HepG2 (cell line): ENCODE data around the gene ARHGEF39.

ENCODE experiments used
- EP300 ChIP-seq, 3 experiments: sonication (generic) in 1 of 3; formaldehyde crosslinking in 1 of 3; IDR thresholded peaks; 2 replicates each; pipeline versions ENCODE4 v1.5.1 to v1.6.1; 2011 to 2020; ENCODE audit warnings: low read depth in 2 of 3, low read length in 2 of 3, borderline replicate concordance in 1 of 3, improper control_type of control experiment in 1 of 3, mild to moderate bottlenecking in 1 of 3, missing genetic modification reagents in 1 of 3, moderate library complexity in 1 of 3
- JUN ChIP-seq: sonication (generic); formaldehyde crosslinking; IDR thresholded peaks from 2 replicates; pipeline ENCODE4 v1.4.0; 2020; ENCODE audit warnings: mild to moderate bottlenecking, missing genetic modification reagents
- ZNF549 ChIP-seq: sonication (generic); formaldehyde crosslinking; IDR thresholded peaks from 2 replicates; pipeline ENCODE4 v1.5.0; 2020; ENCODE audit warnings: missing genetic modification reagents
- TF ChIP-seq, protein P1 (sequence below): sonication (generic); formaldehyde crosslinking; IDR thresholded peaks from 2 replicates; pipeline ENCODE4 v1.4.0; 2020; ENCODE audit warnings: missing genetic modification reagents

DNA sequence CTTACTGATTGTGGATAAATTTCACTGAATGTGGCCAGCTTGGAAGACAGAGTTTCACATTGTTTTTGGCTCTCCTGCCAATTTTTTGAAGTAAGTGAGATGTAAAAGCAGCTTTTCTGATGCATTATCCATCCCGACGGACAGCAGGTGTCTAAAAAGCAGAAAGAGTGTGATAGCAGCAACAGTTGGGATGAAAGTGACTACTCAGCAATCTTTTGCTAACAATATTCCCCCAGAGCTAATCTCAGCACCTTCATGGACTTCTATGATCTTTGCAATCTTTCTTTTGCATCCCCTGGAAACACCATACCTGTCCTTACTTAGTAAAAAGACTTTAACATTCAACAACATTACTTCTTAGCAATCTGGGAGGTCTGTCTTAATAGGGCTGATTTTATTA, 52.2 kb downstream of the ARHGEF39 start:
- TF ChIP-seq, protein P1, sequence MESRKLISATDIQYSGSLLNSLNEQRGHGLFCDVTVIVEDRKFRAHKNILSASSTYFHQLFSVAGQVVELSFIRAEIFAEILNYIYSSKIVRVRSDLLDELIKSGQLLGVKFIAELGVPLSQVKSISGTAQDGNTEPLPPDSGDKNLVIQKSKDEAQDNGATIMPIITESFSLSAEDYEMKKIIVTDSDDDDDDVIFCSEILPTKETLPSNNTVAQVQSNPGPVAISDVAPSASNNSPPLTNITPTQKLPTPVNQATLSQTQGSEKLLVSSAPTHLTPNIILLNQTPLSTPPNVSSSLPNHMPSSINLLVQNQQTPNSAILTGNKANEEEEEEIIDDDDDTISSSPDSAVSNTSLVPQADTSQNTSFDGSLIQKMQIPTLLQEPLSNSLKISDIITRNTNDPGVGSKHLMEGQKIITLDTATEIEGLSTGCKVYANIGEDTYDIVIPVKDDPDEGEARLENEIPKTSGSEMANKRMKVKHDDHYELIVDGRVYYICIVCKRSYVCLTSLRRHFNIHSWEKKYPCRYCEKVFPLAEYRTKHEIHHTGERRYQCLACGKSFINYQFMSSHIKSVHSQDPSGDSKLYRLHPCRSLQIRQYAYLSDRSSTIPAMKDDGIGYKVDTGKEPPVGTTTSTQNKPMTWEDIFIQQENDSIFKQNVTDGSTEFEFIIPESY, result no peak
- TF ChIP-seq ZNF549, result no peak
- no peak for TF ChIP-seq EP300 (IDR thresholded peaks at IDR 0.05; ENCODE audit: low read depth in 2 of 2, low read length in 2 of 2)
- TF ChIP-seq EP300 (CRISPR knock-in tag; IDR thresholded peaks at IDR 0.05; ENCODE audit: borderline replicate concordance), result no peak
- no peak for TF ChIP-seq JUN (CRISPR knock-in tag)
